Skin of body (tissue), 3 donors: ENCODE data around the gene URGCP. TPM values are rescaled to one million over a fixed set of nuclear protein-coding genes. Genes with fewer than 3 reads are reported as not detected.
"Not testable (repeated sequence)": the region's sequence is repeated elsewhere in the genome, so short reads cannot be mapped to it uniquely, and the experiment has no call there.

Experiments
- DNase-seq: peaks from one replicate; lab custom pipeline; 2025; lab: John Stamatoyannopoulos, UW
- small RNA-seq: library from RNA; depleted of rRNA; stranded (forward); fragments of <200 nt; gene quantifications from one replicate; pipeline ENCODE3, GENCODE V24; 2014; ENCODE audit warnings: low replicate concordance
- total RNA-seq: library from RNA; depleted of rRNA; stranded (reverse); fragments of >200 nt; gene quantifications from one replicate; pipeline ENCODE4 v1.2.3, GENCODE V29; 2014

The URGCP gene
- total RNA-seq, 1 donor from 2014 or later = 18.3 TPM

DNA sequence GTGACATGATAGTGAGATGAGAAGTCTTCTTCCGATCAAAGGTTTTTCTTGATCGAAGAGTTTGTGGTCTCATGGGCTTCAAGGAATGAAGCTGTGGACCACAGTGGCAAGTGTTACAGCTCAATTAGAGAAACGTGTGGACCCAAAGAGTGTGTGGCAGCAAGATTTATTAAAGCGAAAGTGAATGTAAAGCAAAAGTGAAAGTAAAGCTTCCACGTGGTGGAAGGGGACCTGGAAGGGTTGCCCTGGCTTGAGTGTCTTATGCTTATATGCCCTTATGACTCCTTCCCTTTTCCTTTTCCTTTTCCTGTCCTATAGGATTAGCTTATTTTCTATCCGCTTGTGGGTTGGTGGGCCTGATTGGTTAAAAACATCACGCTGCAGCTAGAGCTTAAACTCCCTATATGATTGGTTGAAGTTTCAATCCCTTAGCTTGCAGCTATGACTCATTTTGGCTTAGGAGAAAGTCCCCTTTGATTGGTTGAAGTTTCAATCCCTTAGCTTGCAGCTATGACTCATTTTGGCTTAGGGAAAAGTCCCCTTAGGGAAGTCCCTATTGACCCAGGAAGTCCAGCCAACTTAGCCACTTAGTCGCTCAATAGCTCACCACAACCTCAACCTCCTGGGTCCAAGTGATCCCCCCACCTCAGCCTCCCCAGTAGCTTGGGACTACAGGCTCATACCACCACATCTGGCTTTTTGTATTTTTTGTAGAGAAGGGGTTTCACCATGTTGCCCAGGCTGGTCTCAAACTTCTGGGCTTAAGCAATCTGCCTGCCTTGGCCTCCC is 71.7 kb downstream of the URGCP start:
- DNase-seq = no peak

GRCh38 chr7:43830917-43831316 is 75.5 kb downstream of the URGCP start:
- DNase-seq = not testable (repeated sequence)

Small RNA genes lying within 50 kb of the gene (small RNA-seq; reads per million reads assigned to genes)
- gene MRPS24 = 0.07 reads per million

Other genes starting within 250 kb of the URGCP start
- 47.9 TPM for gene COA1, start 177.1 kb downstream of the URGCP start, total RNA-seq
- 19.0 TPM for gene BLVRA, start 147.9 kb downstream of the URGCP start, total RNA-seq
- gene MRPS24, start 37.1 kb downstream of the URGCP start, total RNA-seq = 22.5 TPM
- gene UBE2D4, start 19.8 kb upstream of the URGCP start, total RNA-seq = 6.9 TPM
- 0.10 TPM for gene SPDYE1, start 91.3 kb upstream of the URGCP start, total RNA-seq
- gene DBNL, start 138.1 kb upstream of the URGCP start, total RNA-seq = 47.2 TPM
- gene PGAM2, start 159.0 kb upstream of the URGCP start, total RNA-seq = 45.8 TPM
- 10.8 TPM for gene POLM, start 175.9 kb upstream of the URGCP start, total RNA-seq
- 56.3 TPM for gene AEBP1, start 197.7 kb upstream of the URGCP start, total RNA-seq
- gene POLD2, start 217.0 kb upstream of the URGCP start, total RNA-seq = 46.2 TPM
- gene MYL7, start 234.7 kb upstream of the URGCP start, total RNA-seq = 2.0 TPM